ENCODE data around the gene MTMR1.

MTMR1 gene

DNA sequence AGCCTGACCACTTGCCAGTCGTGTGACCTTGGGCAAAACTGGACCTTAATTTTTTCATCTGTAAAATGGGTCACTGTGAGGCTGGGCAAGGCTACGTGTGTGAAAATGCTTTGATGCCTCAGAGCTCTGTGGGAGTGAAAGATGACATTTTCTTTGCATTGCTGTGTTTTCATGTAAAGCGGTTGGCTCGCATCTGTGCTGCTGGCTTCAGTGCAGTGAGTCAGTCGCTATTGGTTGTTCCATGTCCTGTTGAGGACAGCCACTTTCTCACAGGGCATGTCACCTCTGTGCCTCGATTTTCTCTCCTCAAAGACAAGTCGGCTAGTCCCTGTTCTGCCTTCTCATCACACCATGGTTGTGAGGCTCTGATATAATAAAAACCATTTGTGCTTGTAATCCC lies 4.4 kb downstream of the MTMR1 start:
- DNase-seq: no peak

DNA sequence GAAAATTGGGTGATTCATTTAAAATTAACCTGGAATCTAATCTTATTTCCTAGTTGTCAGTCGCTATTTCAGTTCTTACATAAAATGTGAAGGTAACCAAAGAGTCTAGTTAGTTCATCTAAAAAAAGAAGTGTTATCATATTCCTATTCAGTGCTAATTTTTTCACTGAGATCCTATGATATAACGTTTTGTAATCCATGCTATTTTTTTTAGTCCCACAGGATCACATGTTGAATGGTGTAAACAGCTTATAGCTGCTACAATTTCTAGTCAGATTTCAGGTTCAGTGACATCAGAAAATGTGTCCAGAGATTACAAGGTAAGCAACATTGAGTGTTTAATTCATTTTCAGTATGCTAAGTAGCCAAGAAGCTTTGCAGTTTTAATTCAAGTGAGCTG lies 5.8 kb downstream of the MTMR1 start:
- DNase-seq: no peak

DNA sequence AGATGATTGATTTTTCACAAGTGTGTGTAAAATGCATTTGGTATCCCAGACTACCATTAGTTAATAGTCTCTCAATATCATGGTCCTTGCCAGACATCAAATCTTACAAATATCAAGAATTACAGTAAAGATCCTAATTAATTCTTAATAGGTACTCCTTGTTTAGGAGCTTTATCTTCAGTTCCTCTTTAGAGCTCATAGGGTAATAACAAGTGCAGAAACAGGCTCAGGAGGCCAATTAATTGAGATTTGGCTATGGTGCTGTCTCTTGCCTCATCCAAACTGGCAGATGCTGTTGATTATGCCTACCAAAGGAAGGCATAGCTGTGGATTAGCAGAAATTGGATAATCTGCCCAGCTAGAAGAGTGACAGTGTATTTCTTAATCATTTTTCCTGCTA lies 6.9 kb downstream of the MTMR1 start:
- no peak for DNase-seq

DNA sequence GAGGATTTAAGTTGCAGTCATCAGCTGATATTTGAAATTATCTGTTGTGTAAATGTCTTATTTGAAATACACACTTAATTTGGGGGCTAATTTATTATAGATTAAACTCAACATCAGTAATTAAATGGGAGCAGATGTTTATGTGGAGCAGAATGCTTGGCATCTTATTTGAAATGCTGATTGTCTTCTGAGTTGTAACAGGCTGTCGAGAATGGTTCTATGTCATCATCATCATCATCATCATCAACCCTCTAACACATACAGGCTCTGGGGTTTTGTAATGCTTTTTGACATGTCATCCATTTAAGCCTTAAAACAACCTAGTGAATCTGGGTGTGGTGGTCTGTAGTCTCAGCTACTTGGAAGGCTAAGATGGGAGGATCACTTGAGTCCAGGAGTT lies 8.2 kb downstream of the MTMR1 start:
- no peak for DNase-seq

DNA sequence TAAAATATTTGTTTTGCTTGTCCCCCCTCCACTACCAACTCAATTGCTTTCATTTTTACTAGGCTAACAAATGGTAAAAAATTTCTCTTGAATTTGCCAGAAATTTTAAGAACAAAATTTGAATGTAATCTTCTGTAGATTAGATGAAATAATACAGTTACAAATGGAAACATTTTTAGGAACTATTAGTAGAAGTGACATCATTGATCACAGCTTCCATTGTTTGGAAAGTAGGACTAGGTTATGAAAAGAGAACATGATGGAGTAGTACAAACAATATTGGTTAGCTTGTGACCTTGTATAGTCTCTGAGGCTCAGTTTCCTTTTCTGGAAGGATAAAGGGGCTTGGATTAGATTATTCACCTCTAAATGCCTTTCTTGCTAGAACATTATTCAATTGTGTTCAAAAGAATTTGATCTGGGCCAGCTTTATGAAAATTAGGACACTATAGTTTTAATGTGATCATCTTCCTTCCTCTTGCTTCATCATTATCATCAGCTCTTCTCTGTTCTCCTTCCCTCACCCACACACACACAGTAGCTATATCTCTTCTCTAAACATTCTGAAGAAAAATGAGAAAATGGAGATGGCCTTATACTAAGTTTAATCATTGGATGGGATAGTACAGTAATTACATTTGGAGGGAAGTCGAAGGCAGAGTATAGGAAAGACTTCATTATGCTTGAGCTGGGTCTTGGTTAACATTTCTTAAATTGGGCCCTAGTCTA lies 9.9 kb downstream of the MTMR1 start:
- DNase-seq: no peak

DNA sequence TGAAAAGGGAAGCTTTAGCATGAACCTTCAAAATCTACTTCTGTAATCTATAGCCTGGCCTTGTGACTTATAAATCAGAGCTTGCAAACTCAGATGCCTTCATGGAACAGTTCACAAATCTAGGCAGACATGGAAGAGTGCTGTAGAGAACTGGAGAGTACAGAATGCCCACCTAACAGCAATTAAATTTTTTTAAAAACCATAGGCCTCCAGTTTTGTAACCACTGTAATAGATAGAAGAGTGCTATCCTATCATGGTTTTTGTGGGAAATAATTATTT lies 10.4 kb downstream of the MTMR1 start:
- DNase-seq: no peak

DNA sequence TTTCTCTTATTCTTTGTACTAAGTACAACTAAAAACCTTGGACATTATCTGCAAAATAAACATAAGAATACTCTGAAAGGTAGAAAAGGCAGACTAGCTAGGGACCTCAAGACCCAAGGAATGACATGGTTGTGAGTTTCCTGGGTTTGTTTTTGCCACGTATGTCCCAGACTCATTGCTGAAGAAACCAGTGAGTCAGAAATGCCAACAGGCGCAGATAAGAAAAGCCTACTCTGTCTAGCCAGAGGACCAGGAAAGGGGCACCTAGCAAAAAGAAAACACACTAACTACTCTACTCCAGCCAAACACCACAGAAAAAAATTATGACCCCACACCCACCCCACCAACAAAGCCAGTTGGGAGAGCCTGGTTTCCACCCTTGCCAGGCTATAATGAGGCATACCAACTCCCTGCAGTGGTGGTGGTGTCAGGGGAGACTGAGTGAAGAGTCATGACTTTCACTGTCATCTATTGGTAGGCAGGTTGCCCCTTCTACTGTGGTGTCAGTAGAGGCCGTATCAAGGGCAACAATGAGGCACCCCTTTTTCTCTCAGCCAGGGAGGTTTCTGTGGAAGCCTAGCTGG lies 10.9 kb downstream of the MTMR1 start:
- no peak for DNase-seq

DNA sequence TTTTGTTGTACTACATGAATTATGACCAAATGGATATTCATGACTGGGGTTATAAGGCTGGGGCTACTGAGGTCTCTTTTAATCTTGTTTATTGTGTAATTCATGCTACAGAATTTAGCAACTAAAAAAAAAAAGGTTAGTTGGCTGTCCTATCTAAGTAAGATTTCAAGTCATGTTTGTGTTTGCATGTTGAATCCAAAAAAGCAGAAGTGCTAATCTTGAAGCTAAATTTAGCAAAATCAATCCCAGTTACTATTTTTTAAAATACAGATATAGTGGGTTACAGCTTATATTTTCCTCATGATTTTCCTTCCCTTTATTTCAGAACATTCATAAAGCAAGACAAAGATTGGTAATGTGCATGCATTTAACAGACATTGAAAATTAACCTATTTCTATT lies 19.4 kb downstream of the MTMR1 start:
- no peak for DNase-seq

DNA sequence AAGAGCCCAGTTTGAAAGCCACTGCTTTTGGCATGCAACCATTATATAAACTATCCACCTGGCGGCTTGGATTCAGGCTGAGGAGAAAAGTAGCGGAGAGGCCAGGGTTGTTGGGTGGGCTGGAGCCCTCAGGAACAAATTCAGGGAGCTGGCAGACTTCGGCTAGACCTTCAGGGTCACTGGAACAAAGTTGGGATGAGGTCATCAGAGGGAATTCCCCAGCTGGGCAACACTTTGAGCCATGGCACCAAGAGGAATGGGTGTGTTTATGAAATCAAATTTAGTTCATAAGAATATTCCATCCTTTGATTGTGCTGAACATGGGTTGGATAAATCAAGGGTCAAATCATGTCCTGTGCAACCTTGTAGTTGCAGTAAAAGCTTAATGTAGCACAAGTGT lies 22.0 kb downstream of the MTMR1 start:
- DNase-seq: no peak

DNA sequence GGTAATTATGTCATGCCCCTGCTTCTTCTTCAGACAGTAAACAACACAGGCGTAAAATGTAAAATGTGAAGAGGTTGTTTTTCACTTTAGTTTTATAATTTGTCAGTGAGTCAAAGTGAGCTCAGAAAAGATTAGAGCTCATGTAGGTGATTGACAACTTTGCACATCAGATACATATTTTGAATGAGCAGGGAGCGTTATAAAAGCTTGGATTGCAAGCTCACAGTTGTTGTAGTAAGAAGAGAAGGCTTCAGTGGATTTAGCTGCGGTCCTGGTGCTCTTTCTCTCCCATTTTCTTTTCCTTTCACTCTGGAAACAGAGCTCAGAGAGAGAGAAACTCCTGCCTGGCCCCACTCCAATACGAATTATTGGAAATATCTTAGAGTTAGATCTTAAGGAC lies 26.4 kb downstream of the MTMR1 start:
- no peak for DNase-seq

DNA sequence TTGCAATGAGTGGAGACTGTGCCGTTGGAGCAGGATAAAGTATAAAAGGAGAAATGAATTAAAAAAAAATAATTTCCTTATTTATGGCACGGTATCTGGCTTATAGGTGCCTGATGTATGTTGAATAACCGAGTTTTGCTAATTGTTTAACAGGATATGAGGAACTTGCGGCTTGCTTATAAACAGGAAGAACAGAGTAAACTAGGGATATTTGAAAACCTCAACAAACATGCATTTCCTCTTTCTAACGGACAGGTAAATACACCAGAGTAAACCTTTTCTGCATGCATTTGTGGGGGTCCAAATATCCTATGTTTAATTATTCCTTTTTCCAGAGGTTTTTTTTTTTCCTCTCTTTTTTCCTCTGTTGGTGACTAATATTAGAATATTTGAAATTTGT lies 36.8 kb downstream of the MTMR1 start:
- no peak for DNase-seq

DNA sequence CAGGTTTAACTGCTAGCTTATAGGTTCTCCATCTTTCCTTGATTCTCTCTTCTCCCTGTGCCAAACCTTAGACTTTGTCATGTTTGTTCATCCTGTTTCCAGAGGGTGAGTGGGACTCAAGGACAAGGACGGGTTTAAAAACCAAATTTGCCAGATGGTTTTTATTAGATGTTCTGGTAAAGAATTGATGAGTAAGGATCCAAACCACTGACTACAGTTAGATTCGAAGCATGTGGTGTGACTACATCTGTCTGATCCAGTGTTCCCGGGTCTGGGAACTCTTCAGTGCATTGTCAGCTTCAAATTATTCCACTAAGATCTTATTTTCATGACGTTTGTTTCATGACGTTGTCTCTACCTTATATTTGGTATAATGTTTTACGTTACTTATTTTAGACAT lies 37.5 kb downstream of the MTMR1 start:
- no peak for DNase-seq

DNA sequence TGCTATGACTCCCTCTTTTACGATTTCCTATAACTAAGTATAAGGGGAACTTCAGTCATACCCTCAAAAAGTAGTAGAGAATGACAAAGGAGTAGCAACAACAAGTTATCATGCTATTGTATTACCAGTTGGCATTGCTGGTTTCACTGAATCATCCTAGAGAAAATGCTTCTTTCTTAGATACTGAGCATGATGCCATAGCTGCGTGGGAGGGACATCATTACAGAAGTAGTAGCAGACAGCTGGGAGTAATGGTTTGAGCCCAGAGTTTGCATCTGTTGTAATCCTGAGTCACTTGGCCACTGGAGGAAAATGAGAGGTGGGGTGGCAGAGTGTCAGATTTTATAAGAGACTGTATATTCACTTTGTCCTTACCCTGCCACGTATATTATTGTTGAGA lies 38.6 kb downstream of the MTMR1 start:
- DNase-seq: no peak

DNA sequence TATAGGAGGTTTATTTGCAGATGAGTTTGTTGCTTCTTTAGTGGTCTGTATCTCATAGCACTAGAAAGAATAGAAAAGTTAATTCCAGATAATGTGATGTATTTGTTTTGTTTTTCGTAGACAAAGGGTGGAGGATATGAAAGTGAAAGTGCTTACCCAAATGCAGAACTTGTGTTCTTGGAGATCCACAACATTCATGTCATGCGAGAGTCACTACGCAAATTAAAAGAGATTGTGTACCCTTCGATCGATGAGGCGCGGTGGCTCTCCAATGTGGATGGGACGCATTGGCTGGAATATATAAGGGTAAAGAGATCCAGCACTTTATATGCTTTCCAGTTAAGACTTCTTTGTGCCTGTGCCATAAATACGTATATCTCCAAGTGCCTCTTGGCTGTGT lies 43.3 kb downstream of the MTMR1 start:
- DNase-seq: no peak

DNA sequence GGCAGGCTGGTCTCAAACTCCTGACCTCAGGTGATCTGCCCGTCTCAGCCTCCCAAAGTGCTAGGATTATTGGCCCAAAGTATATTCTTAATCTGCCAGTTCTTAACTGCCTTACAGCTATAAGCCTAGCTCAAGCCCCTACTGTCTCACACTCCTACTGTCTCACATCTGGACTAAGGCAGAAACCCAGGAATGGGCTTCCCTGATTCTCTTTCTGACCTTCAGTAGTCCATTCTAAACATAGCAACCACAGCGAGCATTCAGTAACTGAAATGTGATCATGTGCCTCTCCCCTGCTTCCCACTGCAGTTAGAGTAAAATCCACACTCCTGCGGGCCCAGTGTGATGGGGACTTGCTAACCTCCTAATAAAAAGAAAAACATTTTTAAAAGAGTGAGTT lies 58.9 kb downstream of the MTMR1 start:
- DNase-seq: no peak

DNA sequence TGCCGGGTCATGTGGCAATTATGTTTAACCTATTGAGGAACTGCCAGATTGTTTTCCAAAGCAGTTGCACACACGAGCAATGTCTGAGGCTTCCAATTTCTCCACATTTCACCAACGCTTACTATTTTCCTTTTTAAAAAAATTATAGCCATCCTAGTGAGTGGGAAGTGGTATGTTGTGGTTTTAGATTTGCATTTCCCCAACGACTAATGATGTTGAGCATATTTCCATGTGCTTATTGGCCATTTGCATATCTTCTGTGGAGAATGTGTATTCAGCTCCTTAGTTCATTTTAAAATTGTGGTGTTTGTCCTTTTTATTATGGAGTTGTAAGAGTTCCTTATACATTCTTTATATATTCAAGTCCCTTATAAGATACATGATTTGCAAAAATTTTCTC lies 60.2 kb downstream of the MTMR1 start:
- peak; percentile 75 to 76 for DNase-seq

DNA sequence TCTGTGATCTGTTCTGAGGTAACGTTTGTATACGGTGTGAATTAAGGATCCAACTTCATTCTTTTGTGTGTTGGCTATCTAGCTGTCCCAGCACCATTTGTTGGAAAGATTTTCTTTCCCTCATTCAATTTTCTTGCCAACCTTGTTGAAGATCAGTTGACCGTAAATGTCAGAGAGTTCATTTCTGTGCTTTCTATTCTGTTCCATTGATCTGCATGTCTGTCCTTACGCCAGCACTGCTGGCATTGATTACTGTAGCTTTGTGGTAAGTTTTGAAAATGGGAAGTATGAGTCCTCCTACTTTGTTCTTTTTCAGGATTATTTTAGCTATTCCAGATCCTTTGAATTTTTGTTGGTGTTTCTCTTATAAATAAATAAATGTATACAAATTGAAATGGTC lies 60.8 kb downstream of the MTMR1 start:
- no peak for DNase-seq

DNA sequence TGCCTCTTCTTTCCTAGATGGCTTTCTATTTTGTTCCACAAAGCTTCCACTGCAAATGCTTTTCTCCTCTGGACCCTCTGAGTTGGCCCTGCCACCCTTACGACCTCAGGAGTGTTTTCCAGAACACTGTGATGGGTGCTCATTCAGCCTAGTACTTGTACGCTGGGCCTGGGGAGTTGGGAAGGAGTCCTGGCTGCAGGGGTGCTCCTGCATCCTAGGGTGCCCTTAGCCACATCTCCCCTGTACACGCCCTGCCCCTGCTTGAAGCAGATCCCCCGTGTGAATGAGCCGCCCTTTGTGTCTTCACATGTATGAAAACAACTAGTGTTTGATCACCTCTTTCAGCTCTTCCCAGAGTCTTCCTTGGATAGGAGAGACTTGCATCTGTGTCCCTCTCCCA lies 64.2 kb downstream of the MTMR1 start:
- no peak for DNase-seq

DNA sequence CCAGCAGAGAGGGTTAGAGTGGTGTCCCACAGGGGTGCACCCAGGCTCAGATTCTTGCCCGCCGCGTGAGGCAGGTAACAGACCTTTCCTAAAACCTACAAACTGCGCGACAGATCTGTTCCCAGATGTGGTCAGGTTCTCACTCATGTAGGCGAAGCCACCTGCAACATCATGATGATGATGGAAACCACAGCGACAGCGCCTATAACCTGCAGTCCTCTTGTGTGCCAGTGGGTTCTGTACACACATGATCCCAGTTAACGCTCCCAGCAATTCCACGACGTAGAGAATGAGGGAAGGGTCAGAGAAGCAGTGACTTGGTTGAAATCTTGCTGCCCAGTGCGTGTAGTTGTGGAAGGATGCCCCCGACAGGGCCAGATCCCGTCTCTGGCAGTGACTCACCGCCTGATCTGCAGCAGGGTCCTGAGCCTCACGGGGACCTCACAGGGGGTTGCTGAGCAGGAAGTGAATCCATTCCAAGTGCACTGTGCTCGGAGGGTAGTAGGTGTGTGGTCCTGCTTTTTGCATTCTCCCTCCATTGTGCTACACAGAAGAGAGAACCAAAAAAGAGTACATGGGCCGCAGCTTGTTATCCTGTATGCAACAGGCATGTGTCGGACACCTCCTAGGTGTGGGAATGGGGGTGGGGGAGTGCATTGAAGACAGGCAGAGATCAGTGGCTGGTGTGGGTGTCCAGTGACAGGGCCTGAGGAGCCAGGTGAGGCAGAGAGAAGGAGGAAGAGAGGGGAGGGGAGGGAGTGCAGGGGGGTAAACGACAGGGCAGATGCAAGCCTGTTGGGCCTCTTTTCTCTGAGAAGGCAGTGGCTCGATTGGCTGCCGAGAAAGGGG lies 66.6 kb downstream of the MTMR1 start:
- DNase-seq: no peak

DNA sequence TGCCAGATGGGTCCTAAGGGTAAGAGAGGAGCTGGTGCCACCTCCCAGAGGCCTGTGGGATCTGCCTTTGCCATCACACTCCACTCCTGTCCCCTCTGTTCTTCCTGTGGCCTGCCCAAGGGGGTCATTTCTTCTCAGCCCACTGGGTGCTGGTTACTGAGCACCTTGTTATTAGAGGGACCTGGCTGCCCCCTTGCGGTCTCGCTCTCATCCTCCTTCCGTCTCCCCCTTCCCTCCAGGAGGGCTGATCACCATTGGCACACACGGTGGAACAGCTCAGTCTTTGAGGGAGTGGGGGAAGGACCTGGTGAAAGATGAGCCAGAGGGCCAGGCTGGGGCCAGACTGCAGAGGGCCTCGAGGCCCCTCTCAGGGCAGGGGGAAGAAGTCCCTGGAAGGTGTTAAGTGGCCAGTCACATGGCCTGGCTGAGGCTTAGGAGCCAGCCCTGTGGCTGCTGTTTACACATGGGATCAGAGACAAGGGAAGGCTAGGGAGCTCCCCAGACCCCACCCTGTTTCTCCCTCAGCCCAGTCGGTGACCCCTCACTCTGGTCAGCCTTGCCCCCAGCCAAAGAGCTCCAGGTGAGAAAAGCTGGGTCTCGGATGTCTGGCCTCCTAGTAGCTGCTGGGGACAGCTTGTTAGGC lies 68.1 kb downstream of the MTMR1 start:
- no peak for DNase-seq

DNA sequence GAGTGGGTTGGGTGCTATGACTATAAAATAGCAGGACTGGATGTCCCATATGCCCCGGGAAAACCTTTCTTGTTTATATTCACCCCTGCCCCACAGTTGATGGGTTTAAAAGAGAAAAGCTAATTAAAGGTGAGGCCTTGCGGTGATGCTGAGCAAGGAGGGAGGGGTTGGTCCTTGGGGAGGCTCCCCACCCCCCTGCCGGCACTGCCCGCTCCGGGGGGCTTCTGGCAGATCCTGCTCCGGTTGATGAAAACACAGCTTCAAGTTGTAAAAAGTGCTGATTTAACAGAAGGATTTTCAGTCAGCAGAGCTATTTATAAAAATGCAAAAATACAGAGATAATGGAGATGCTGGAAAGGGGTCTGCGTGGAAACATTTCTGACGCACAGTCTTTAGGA lies 68.6 kb downstream of the MTMR1 start:
- no peak for DNase-seq

DNA sequence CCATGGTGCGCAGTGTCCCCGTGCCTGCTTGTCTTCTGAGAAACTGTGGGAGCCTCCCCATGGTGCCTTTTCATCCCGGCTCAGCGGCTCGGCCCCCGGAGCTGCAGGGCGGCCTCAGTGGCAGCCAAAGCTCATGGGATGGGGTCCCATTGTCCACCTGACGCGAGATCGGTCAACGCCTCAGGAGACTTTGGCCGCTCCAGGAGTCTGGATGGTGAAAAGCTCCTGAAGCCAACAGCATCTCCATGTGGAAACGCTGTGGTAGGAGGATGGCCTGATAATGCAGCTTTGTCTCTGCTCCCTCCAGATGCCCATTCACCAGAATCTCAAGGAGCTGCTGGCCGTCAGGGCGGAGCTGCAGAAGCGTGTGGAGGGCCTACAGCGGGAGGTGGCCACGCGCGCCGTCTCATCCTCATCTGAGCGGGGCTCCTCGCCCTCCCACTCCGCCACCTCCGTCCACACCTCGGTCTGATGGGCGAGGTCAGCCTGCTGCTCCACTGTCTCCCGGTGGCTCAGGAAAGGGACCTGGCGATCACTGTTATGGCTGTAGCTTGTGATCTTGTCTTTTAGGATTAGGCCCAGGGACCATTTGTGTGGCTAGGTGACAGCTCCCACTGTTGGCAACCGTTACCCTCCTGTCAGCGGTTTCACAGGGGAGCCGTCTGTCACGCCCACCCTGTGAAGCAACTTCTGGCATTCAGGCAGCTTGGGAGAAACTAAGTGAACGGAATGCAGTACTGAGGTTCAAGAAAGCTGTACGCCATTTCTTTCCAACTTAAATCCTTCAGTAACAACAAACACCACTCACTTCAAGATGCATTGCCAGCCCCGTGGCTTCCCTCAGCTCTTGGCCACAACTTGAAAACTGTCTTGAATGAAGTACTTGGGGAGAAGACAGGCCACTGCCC lies 69.3 kb downstream of the MTMR1 start:
- no peak for DNase-seq

DNA sequence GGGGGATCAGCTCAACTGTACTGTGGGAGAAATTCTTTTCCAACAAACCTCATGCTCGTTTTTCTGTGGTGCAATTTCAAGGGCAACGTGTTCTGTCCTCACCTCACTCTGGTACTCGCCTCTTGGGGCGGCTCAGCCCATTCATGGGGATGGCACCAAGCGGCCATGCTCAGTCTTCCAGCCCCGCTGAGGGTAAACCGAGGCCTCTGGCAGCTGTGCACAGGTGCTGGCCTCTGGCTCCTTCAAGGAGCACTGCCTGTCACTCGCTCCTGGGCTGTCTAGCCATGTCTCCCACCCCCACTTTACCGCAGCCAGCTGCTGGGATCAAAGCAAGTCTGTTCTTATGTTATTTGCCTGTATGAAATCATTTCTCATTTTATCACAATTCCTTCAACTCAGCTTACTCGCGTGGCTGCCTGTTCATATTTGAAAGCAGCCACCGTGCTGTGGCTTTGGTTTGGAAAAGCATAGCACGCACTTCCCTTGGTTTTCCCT lies 70.2 kb downstream of the MTMR1 start:
- DNase-seq: no peak
